Nephron (organoid): ENCODE data around the gene GDPD4.

Experiments used
- H3K27ac Mint-ChIP-seq, 3 experiments: 2 replicates each; pipeline ENCODE4 v1.8.0; 2020; ENCODE audit warnings: mixed read lengths in 3 of 3, mild to moderate bottlenecking in 2 of 3, moderate library complexity in 1 of 3
- H3K27me3 Mint-ChIP-seq: 2 replicates; pipeline ENCODE4 v1.8.0; 2021; ENCODE audit warnings: low read depth, mild to moderate bottlenecking, moderate library complexity, mixed read lengths
- H3K36me3 Mint-ChIP-seq: 2 replicates; pipeline ENCODE4 v1.8.0; 2020; ENCODE audit warnings: low read depth, mixed read lengths
- H3K4me1 Mint-ChIP-seq: 2 replicates; pipeline ENCODE4 v1.8.0; 2020; ENCODE audit warnings: mixed read lengths
- H3K4me3 Mint-ChIP-seq, 3 experiments: 2 replicates each; pipeline ENCODE4 v1.8.0; 2020; ENCODE audit warnings: mild to moderate bottlenecking in 3 of 3, mixed read lengths in 3 of 3, moderate library complexity in 2 of 3
- H3K9me3 Mint-ChIP-seq: 2 replicates; pipeline ENCODE4 v1.8.0; 2020; ENCODE audit warnings: mixed read lengths
- CTCF ChIP-seq, 3 experiments: fragments of 200-600 bp; sonication (generic); IDR thresholded peaks; one replicate each; pipeline ENCODE4 v1.5.0; 2021; ENCODE audit warnings: antibody characterized with exemption in 3 of 3; ENCODE audit not compliant: unreplicated experiment in 3 of 3

GDPD4 gene

GRCh38 chr11:77294040-77294439, 7.4 kb downstream of the GDPD4 start:
- no peak for TF ChIP-seq CTCF (IDR thresholded peaks at IDR 0.05; ENCODE audit: unreplicated experiment in 3 of 3)
- Mint-ChIP-seq H3K9me3 (peaks cover 7% of the 10 kb centered on the region), H3K36me3 (no peaks in the 10 kb centered on the region), H3K4me1 (no peaks in the 10 kb centered on the region), H3K27me3 (no peaks in the 10 kb centered on the region), H3K4me3 (no peak overlapping the region), H3K27ac (no peak overlapping the region)

- Mint-ChIP-seq H3K9me3 (peaks cover 7% of the 10 kb centered on the region), H3K36me3 (no peaks in the 10 kb centered on the region), H3K4me1 (no peaks in the 10 kb centered on the region), H3K4me3 (no peak overlapping the region), H3K27me3 (peaks cover 7% of the 10 kb centered on the region), H3K27ac (no peak overlapping the region)
- TF ChIP-seq CTCF (IDR thresholded peaks at IDR 0.05; ENCODE audit: unreplicated experiment in 3 of 3) = no peak
These were observed 11.7 kb downstream of the GDPD4 start for GRCh38 chr11:77289737-77290136.

- peaks cover 4% of the 10 kb centered on the region for H3K9me3 Mint-ChIP-seq
- H3K4me3 Mint-ChIP-seq = no peak overlapping the region
- H3K4me1 Mint-ChIP-seq = no peaks in the 10 kb centered on the region
- H3K27ac Mint-ChIP-seq = no peak overlapping the region
- no peaks in the 10 kb centered on the region for H3K36me3 Mint-ChIP-seq
- peaks cover 7% of the 10 kb centered on the region for H3K27me3 Mint-ChIP-seq
- TF ChIP-seq CTCF (IDR thresholded peaks at IDR 0.05; ENCODE audit: unreplicated experiment in 3 of 3) = no peak
These were observed 13.7 kb downstream of the GDPD4 start for GRCh38 chr11:77287615-77288273.

GRCh38 chr11:77287136-77287535, 14.3 kb downstream of the GDPD4 start:
- Mint-ChIP-seq H3K4me1 (no peaks in the 10 kb centered on the region), H3K27ac (no peak overlapping the region), H3K4me3 (no peak overlapping the region), H3K27me3 (peaks cover 7% of the 10 kb centered on the region), H3K36me3 (no peaks in the 10 kb centered on the region), H3K9me3 (no peaks in the 10 kb centered on the region)
- TF ChIP-seq CTCF (IDR thresholded peaks at IDR 0.05; ENCODE audit: unreplicated experiment in 3 of 3) = no peak

GRCh38 chr11:77284476-77285468, 16.7 kb downstream of the GDPD4 start:
- no peaks in the 10 kb centered on the region for H3K4me1 Mint-ChIP-seq
- no peaks in the 10 kb centered on the region for H3K9me3 Mint-ChIP-seq
- no peak overlapping the region for H3K27ac Mint-ChIP-seq
- no peak overlapping the region for H3K4me3 Mint-ChIP-seq
- no peaks in the 10 kb centered on the region for H3K36me3 Mint-ChIP-seq
- peaks cover 7% of the 10 kb centered on the region for H3K27me3 Mint-ChIP-seq
- no peak for TF ChIP-seq CTCF (IDR thresholded peaks at IDR 0.05; ENCODE audit: unreplicated experiment in 3 of 3)
